ENCODE results near the gene ZDHHC14. TPM values are rescaled to one million over a fixed set of nuclear protein-coding genes. Genes with fewer than 3 reads are reported as not detected.

Gene ZDHHC14
- total RNA-seq, 1 experiment from 2014 or later, result 1.7 TPM

GRCh38 chr6:157471077-157471686 lies 90.2 kb downstream of the ZDHHC14 start:
- Histone ChIP-seq H4K91ac (ENCODE audit: insufficient read length, low read depth, low read length) (no peak overlapping the region), H4K8ac (replicated peaks; ENCODE audit: insufficient read length, low read depth, low read length) (no peak overlapping the region), H2BK5ac (ENCODE audit: insufficient read length, low read length) (no peak overlapping the region), H3K56ac (ENCODE audit: insufficient read length, low read depth, low read length) (no peak overlapping the region), H2BK120ac (ENCODE audit: low read depth, low read length, poor library complexity, severe bottlenecking) (no peak overlapping the region), H2AK5ac (ENCODE audit: insufficient read length, low read length) (no peak overlapping the region), H3K27me3 (ENCODE audit: insufficient read depth, low read length) (no peaks in the 10 kb centered on the region), H3K79me1 (ENCODE audit: insufficient read depth, low read depth, low read length, poor library complexity, severe bottlenecking) (no peaks in the 10 kb centered on the region), H2AFZ (ENCODE audit: low read length) (no peak overlapping the region), H3K4me2 (ENCODE audit: insufficient read depth, insufficient read length, low read length) (no peak overlapping the region), H2BK20ac (ENCODE audit: low read depth, low read length, poor library complexity, severe bottlenecking) (no peak overlapping the region), H2BK12ac (ENCODE audit: insufficient read length, low read depth, low read length) (no peak overlapping the region), H2BK15ac (ENCODE audit: low read depth, low read length) (no peak overlapping the region), H4K20me1 (ENCODE audit: control insufficient read depth, insufficient read depth, insufficient read length) (no peaks in the 10 kb centered on the region), H3K9me3 (ENCODE audit: control insufficient read depth, low read depth, low read length) (no peaks in the 10 kb centered on the region), H4K5ac (ENCODE audit: insufficient read length, low read depth, low read length) (no peak overlapping the region), H3K23me2 (ENCODE audit: insufficient read length, low read depth, low read length, poor library complexity, severe bottlenecking) (no peaks in the 10 kb centered on the region), H3T11ph (ENCODE audit: low read length) (no peak overlapping the region), H3K9ac (ENCODE audit: extremely low read depth, insufficient read length, low read length) (no peak overlapping the region), H3K18ac (ENCODE audit: insufficient read length, low read depth, low read length) (no peak overlapping the region), H3K14ac (ENCODE audit: insufficient read depth, low read length) (no peak overlapping the region), H3K79me2 (ENCODE audit: insufficient read depth, low read length) (no peaks in the 10 kb centered on the region), H3K4ac (ENCODE audit: low read depth, low read length) (no peak overlapping the region), H3K4me1 (ENCODE audit: insufficient read depth, low read length) (peaks cover 1% of the 10 kb centered on the region; the same call in 1 of the 2 replicates), H3K23ac (ENCODE audit: insufficient read length, low read depth, low read length) (no peak overlapping the region), H3K27ac (ENCODE audit: insufficient read length, low read depth, low read length) (no peak overlapping the region)
- no peak overlapping the region for H3K4me3 Mint-ChIP-seq
- TF ChIP-seq, protein P1, sequence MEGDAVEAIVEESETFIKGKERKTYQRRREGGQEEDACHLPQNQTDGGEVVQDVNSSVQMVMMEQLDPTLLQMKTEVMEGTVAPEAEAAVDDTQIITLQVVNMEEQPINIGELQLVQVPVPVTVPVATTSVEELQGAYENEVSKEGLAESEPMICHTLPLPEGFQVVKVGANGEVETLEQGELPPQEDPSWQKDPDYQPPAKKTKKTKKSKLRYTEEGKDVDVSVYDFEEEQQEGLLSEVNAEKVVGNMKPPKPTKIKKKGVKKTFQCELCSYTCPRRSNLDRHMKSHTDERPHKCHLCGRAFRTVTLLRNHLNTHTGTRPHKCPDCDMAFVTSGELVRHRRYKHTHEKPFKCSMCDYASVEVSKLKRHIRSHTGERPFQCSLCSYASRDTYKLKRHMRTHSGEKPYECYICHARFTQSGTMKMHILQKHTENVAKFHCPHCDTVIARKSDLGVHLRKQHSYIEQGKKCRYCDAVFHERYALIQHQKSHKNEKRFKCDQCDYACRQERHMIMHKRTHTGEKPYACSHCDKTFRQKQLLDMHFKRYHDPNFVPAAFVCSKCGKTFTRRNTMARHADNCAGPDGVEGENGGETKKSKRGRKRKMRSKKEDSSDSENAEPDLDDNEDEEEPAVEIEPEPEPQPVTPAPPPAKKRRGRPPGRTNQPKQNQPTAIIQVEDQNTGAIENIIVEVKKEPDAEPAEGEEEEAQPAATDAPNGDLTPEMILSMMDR (conservative IDR thresholded peaks at IDR 0.05), result no peak
- H3K27ac Mint-ChIP-seq, result peak overlapping the region in 1 of 3 experiments; percentile 14; a peak in 1 of 7 replicates
- no peak for DNase-seq
- WGBS (ENCODE audit: extremely low coverage, insufficient read length, low lambda C conversion rate), result no CpG with 5 or more reads among the region's 24 CpGs
- H3K4me1 Mint-ChIP-seq, result no peaks in the 10 kb centered on the region
- H3K27me3 Mint-ChIP-seq (ENCODE audit: low read depth), result no peaks in the 10 kb centered on the region; the same call in 1 of the 2 replicates
- no peaks in the 10 kb centered on the region for H3K9me3 Mint-ChIP-seq
- H3K36me3 Mint-ChIP-seq (ENCODE audit: insufficient read depth in 1 of 3, low read depth in 3 of 3), result no peaks in the 10 kb centered on the region

All from H9 (cell line).